GM12892 (cell line): ENCODE measurements around the gene AP2A2.

Experiments
- DNase-seq: peaks from one replicate; pipeline ENCODE4 v3.0.0; 2011; ENCODE audit not compliant: insufficient read length
- FAIRE-seq: peaks from 2 replicates; lab custom pipeline; 2011; peaks lifted over from hg19 to GRCh38; lab: Jason Lieb, UNC
- POLR2A ChIP-seq: IDR thresholded peaks from 2 replicates; pipeline ENCODE4 v1.6.1; 2011; ENCODE audit warnings: low read depth, low read length, control low read depth
- POLR2AphosphoS5 ChIP-seq: IDR thresholded peaks from 2 replicates; pipeline ENCODE4 v1.6.1; 2011; ENCODE audit warnings: low read depth, low read length, control low read depth
- TAF1 ChIP-seq: IDR thresholded peaks from 2 replicates; pipeline ENCODE4 v1.6.1; 2011; ENCODE audit warnings: low read depth, mild to moderate bottlenecking, control low read depth, low read length, borderline replicate concordance

The AP2A2 gene

GRCh38 chr11:1033016-1033798 is 107.5 kb downstream of the AP2A2 start:
- DNase-seq (no peak), FAIRE-seq (no peak)
- TF ChIP-seq POLR2A = no peak
- no peak for TF ChIP-seq POLR2AphosphoS5

GRCh38 chr11:1034001-1034400 is 108.3 kb downstream of the AP2A2 start:
- DNase-seq (no peak), FAIRE-seq (no peak)
- TF ChIP-seq POLR2AphosphoS5 (no peak), TAF1 (no peak), POLR2A (no peak)

- TF ChIP-seq TAF1 = no peak
- no peak for TF ChIP-seq POLR2A
- TF ChIP-seq POLR2AphosphoS5 = no peak
- FAIRE-seq (no peak), DNase-seq (no peak)
Observed at GRCh38 chr11:1034456-1035295, 109.0 kb downstream of the AP2A2 start.

- no peak for DNase-seq
- no peak for TF ChIP-seq TAF1
- TF ChIP-seq POLR2A = no peak
- TF ChIP-seq POLR2AphosphoS5 = no peak
- FAIRE-seq = no peak
Observed at GRCh38 chr11:1035577-1036283, 110.1 kb downstream of the AP2A2 start.

GRCh38 chr11:1036303-1036923 is 110.7 kb downstream of the AP2A2 start, which contains the start of gene MUC6:
Gene MUC6, minus strand, starts transcription at chr11:1036718. Its CDS starts 63 bp downstream, at chr11:1036655.
- no peak for FAIRE-seq
- no peak for DNase-seq
- no peak for TF ChIP-seq POLR2AphosphoS5
- no peak for TF ChIP-seq TAF1
- TF ChIP-seq POLR2A = no peak

- FAIRE-seq (no peak), DNase-seq (no peak)
- no peak for TF ChIP-seq POLR2AphosphoS5
- no peak for TF ChIP-seq TAF1
- TF ChIP-seq POLR2A = no peak
Observed at GRCh38 chr11:1036931-1037330, 111.3 kb downstream of the AP2A2 start.

GRCh38 chr11:1037506-1038055 is 111.9 kb downstream of the AP2A2 start:
- no peak for DNase-seq
- FAIRE-seq = no peak
- no peak for TF ChIP-seq POLR2AphosphoS5
- TF ChIP-seq POLR2A = no peak
- no peak for TF ChIP-seq TAF1

- no peak for DNase-seq
- no peak for TF ChIP-seq TAF1
- TF ChIP-seq POLR2A = no peak
- TF ChIP-seq POLR2AphosphoS5 = no peak
- no peak for FAIRE-seq
Observed at GRCh38 chr11:1038361-1038760, 112.7 kb downstream of the AP2A2 start.

- FAIRE-seq (no peak), DNase-seq (no peak)
- TF ChIP-seq POLR2A (no peak), TAF1 (no peak)
Observed at GRCh38 chr11:1038921-1039320, 113.3 kb downstream of the AP2A2 start.

GRCh38 chr11:1039481-1040427 is 114.1 kb downstream of the AP2A2 start:
- FAIRE-seq = no peak
- no peak for DNase-seq
- TF ChIP-seq POLR2AphosphoS5 = no peak
- TF ChIP-seq TAF1 = no peak
- no peak for TF ChIP-seq POLR2A
